HG02678 (cell line): Measurements from ENCODE around the gene EHMT2.

Experiments
- ATAC-seq: cut with Tn5 transposase; IDR thresholded peaks from one replicate; pipeline ENCODE4 v1.9.1; 2021; ENCODE audit warnings: mild to moderate bottlenecking, moderate library complexity; ENCODE audit not compliant: unreplicated experiment

The EHMT2 gene

GRCh38 chr6:31892821-31893220, 4.7 kb downstream of the EHMT2 start:
- ATAC-seq: no peak

- no peak for ATAC-seq
Observed at GRCh38 chr6:31889331-31889972, 8.0 kb downstream of the EHMT2 start.

- ATAC-seq: no peak
Observed at GRCh38 chr6:31888276-31889258, 8.9 kb downstream of the EHMT2 start.

- no peak for ATAC-seq
Observed at GRCh38 chr6:31887173-31888007, 10.1 kb downstream of the EHMT2 start.

GRCh38 chr6:31886541-31886991, 10.9 kb downstream of the EHMT2 start:
- no peak for ATAC-seq

GRCh38 chr6:31884528-31885035, 12.9 kb downstream of the EHMT2 start:
- ATAC-seq: no peak

GRCh38 chr6:31883676-31884075, 13.8 kb downstream of the EHMT2 start:
- ATAC-seq: no peak

GRCh38 chr6:31882344-31882743, 15.2 kb downstream of the EHMT2 start:
- ATAC-seq: no peak

GRCh38 chr6:31881136-31881859, 16.2 kb downstream of the EHMT2 start:
- no peak for ATAC-seq

GRCh38 chr6:31880616-31881015, 16.9 kb downstream of the EHMT2 start:
- ATAC-seq: no peak

GRCh38 chr6:31879901-31880300, 17.6 kb downstream of the EHMT2 start:
- ATAC-seq: no peak

- no peak for ATAC-seq
Observed at GRCh38 chr6:31879143-31879542, 18.4 kb downstream of the EHMT2 start.

- ATAC-seq: no peak
Observed at GRCh38 chr6:31878726-31879125, 18.8 kb downstream of the EHMT2 start, which contains the start of gene SLC44A4. TSS of gene SLC44A4 (minus strand) at chr6:31878997. CDS start at chr6:31878980, 17 bp downstream.

GRCh38 chr6:31878222-31878621, 19.3 kb downstream of the EHMT2 start:
- no peak for ATAC-seq

- no peak for ATAC-seq
Observed at GRCh38 chr6:31877651-31878161, 19.8 kb downstream of the EHMT2 start.

GRCh38 chr6:31877125-31877650, 20.3 kb downstream of the EHMT2 start:
- ATAC-seq: no peak

GRCh38 chr6:31876357-31876756, 21.1 kb downstream of the EHMT2 start:
- ATAC-seq: no peak

- no peak for ATAC-seq
Observed at GRCh38 chr6:31875877-31876276, 21.6 kb downstream of the EHMT2 start.

GRCh38 chr6:31874836-31875572, 22.5 kb downstream of the EHMT2 start:
- no peak for ATAC-seq
